OCI-LY7 (cell line): Measurements from ENCODE around the gene ACACA. TPM values are rescaled to one million over a fixed set of nuclear protein-coding genes. Genes with fewer than 3 reads are reported as not detected.

Experiments used
- BruUV-seq: library from RNA; stranded (reverse); fragments of 400-500 nt; replicated peaks from 2 replicates; lab custom pipeline; 2021; lab: Mats Ljungman, UMichigan
- CTCF ChIA-PET: fragments of 300-600 bp; sonication (Branson Sonifier 250); formaldehyde crosslinking; loops from one replicate; lab custom pipeline; 2022; ENCODE audit warnings: antibody characterized with exemption; ENCODE audit not compliant: unreplicated experiment; lab: Charles Lee
- POLR2A ChIA-PET: fragments of 300-600 bp; sonication (Branson Sonifier 250); formaldehyde crosslinking; loops from one replicate; lab custom pipeline; 2022; ENCODE audit warnings: antibody characterized with exemption; lab: Charles Lee
- DNase-seq: peaks from one replicate; pipeline ENCODE4 v3.0.0-alpha.2; 2015; ENCODE audit warnings: low spot score
- H2AFZ ChIP-seq: fragments of 200-600 bp; sonication (generic), shearing (Covaris generic); 2 replicates; pipeline ENCODE4 v1.6.1; 2014; ENCODE audit warnings: mild to moderate bottlenecking, antibody characterized with exemption, low read length, moderate library complexity
- H3K27ac ChIP-seq: fragments of 200-600 bp; sonication (generic); 2 replicates; pipeline ENCODE4 v1.5.1; 2014; ENCODE audit warnings: mixed run types, low read depth, mild to moderate bottlenecking, moderate library complexity, low read length, inconsistent platforms; ENCODE audit not compliant: poor library complexity, severe bottlenecking
- H3K36me3 ChIP-seq: fragments of 200-600 bp; sonication (generic); 2 replicates; pipeline ENCODE4 v1.6.1; 2014; ENCODE audit warnings: mild to moderate bottlenecking, antibody characterized with exemption, low read length, moderate library complexity, mixed read lengths; ENCODE audit not compliant: insufficient read depth
- H3K4me1 ChIP-seq: fragments of 200-600 bp; sonication (generic); 2 replicates; pipeline ENCODE4 v1.5.1; 2014; ENCODE audit warnings: mild to moderate bottlenecking, low read length; ENCODE audit not compliant: insufficient read depth, poor library complexity, severe bottlenecking
- H3K4me2 ChIP-seq: fragments of 200-600 bp; sonication (generic); 2 replicates; pipeline ENCODE4 v1.6.1; 2014; ENCODE audit warnings: mild to moderate bottlenecking, low read length
- H3K4me3 ChIP-seq: fragments of 200-600 bp; sonication (generic); 2 replicates; pipeline ENCODE4 v1.5.1; 2014; ENCODE audit warnings: mild to moderate bottlenecking, low read depth, low read length; ENCODE audit not compliant: poor library complexity, severe bottlenecking
- H3K79me2 ChIP-seq: fragments of 200-600 bp; sonication (generic); 2 replicates; pipeline ENCODE4 v1.6.1; 2016; ENCODE audit warnings: low read depth, mild to moderate bottlenecking, low read length, moderate library complexity, mixed read lengths; ENCODE audit not compliant: insufficient read depth
- H3K9me2 ChIP-seq: fragments of 200-600 bp; sonication (generic); 2 replicates; pipeline ENCODE4 v1.6.1; 2016; ENCODE audit warnings: mild to moderate bottlenecking, low read length, mixed read lengths; ENCODE audit not compliant: insufficient read depth
- H3K9me3 ChIP-seq: fragments of 200-600 bp; sonication (generic); 2 replicates; pipeline ENCODE4 v1.6.1; 2014; ENCODE audit warnings: mild to moderate bottlenecking, mixed run types, low read length, mixed read lengths
- H4K20me1 ChIP-seq: fragments of 200-600 bp; sonication (generic); 2 replicates; pipeline ENCODE4 v1.6.1; 2014; ENCODE audit warnings: mild to moderate bottlenecking, antibody characterized with exemption, low read length, moderate library complexity, mixed read lengths; ENCODE audit not compliant: insufficient read depth
- CTCF ChIP-seq: fragments of 200-600 bp; sonication (generic); conservative IDR thresholded peaks from 2 replicates; pipeline ENCODE4 v1.5.1; 2014; ENCODE audit warnings: mild to moderate bottlenecking, antibody characterized with exemption, low read length, moderate library complexity, mixed read lengths
- EZH2phosphoT487 ChIP-seq: fragments of 200-600 bp; sonication (generic); IDR thresholded peaks from 2 replicates; pipeline ENCODE4 v1.6.1; 2018; ENCODE audit warnings: low read depth, borderline replicate concordance, mild to moderate bottlenecking, mixed run types, antibody characterized with exemption, low read length, moderate library complexity, mixed read lengths
- intact Hi-C: fragments of 100-400 bp; cut with micrococcal nuclease; formaldehyde crosslinking; loops from one replicate; pipeline ENCODE4 v1.10.0; 2022; ENCODE audit not compliant: unreplicated experiment
- total RNA-seq, 2 experiments: library from RNA; depleted of rRNA in 1 of 2; stranded (reverse); fragments of >200 nt in 1 of 2; shearing (Covaris generic) in 1 of 2; gene quantifications; 2 replicates each; pipeline ENCODE4 v1.2.3, GENCODE V29; 2014 to 2022

ACACA gene
- total RNA-seq, 2 experiments from 2014 or later, result 32.1 to 98.3 TPM

GRCh38 chr17:37310940-37311339, 95.7 kb downstream of the ACACA start:
- BruUV-seq, result no TSS peak
- CTCF ChIA-PET, result no interaction called here
- H3K79me2 ChIP-seq, result no peaks in the 10 kb centered on the region

GRCh38 chr17:37309051-37309450, 97.6 kb downstream of the ACACA start:
- H3K9me3 ChIP-seq, result no peaks in the 10 kb centered on the region
- ChIA-PET POLR2A (no interaction called here), CTCF (no interaction called here)
- H3K79me2 ChIP-seq, result no peaks in the 10 kb centered on the region
- intact Hi-C loops, result no loop called here
- no peak overlapping the region for H3K27ac ChIP-seq
- TF ChIP-seq EZH2phosphoT487, result no peak
- no peak for TF ChIP-seq CTCF
- no peak overlapping the region for H2AFZ ChIP-seq
- no peak for DNase-seq
- peaks cover 30% of the 10 kb centered on the region for H3K36me3 ChIP-seq
- BruUV-seq, result no TSS peak
- H3K9me2 ChIP-seq, result no peaks in the 10 kb centered on the region
- no peak overlapping the region for H3K4me2 ChIP-seq
- H3K4me1 ChIP-seq, result no peaks in the 10 kb centered on the region
- H3K4me3 ChIP-seq, result no peak overlapping the region
- H4K20me1 ChIP-seq, result no peaks in the 10 kb centered on the region

More at GRCh38 chr17:37310940-37311339, 95.7 kb downstream of the ACACA start:
- Histone ChIP-seq H3K4me1 (no peaks in the 10 kb centered on the region), H3K4me2 (no peak overlapping the region), H4K20me1 (no peaks in the 10 kb centered on the region), H3K9me3 (no peaks in the 10 kb centered on the region), H3K9me2 (no peaks in the 10 kb centered on the region), H2AFZ (no peak overlapping the region), H3K36me3 (peaks cover 35% of the 10 kb centered on the region), H3K4me3 (no peak overlapping the region), H3K27ac (no peak overlapping the region)
- POLR2A ChIA-PET, result interaction anchor here (0.6 kb wide), 1 partner anchor 27 kb away, joined by 3 read pairs; no protein-coding TSS in a partner anchor
- TF ChIP-seq EZH2phosphoT487 (no peak), CTCF (no peak)
- DNase-seq, result no peak
- intact Hi-C loops, result no loop called here

- H3K79me2 ChIP-seq, result no peaks in the 10 kb centered on the region
- no TSS peak for BruUV-seq
- TF ChIP-seq CTCF, result no peak
- TF ChIP-seq EZH2phosphoT487, result no peak
These were observed 101.2 kb downstream of the ACACA start for GRCh38 chr17:37305406-37305905.

More at GRCh38 chr17:37305406-37305905, 101.2 kb downstream of the ACACA start:
- no peaks in the 10 kb centered on the region for H3K9me3 ChIP-seq
- no peak for DNase-seq
- H2AFZ ChIP-seq, result no peak overlapping the region
- H3K36me3 ChIP-seq, result peaks cover 31% of the 10 kb centered on the region; the same call in 1 of the 2 replicates
- intact Hi-C loops, result no loop called here
- no peak overlapping the region for H3K27ac ChIP-seq
- H3K4me3 ChIP-seq, result no peak overlapping the region
- CTCF ChIA-PET, result no interaction called here
- no peak overlapping the region for H3K4me2 ChIP-seq
- POLR2A ChIA-PET, result interaction anchor here (0.6 to 0.7 kb wide), 2 partner anchors 20 to 114 kb away, joined by 3 to 4 read pairs; no protein-coding TSS in a partner anchor
- H4K20me1 ChIP-seq, result 0 out of 2 replicates have a peak, but pooled peaks cover 6% of the 10 kb centered on the region
- H3K4me1 ChIP-seq, result no peaks in the 10 kb centered on the region
- H3K9me2 ChIP-seq, result no peaks in the 10 kb centered on the region
